Pulmonary artery endothelial cell (primary cell): ENCODE data around the gene SLC35F6. TPM values are rescaled to one million over a fixed set of nuclear protein-coding genes. Genes with fewer than 3 reads are reported as not detected.

Source experiments
- DNase-seq: peaks from one replicate; pipeline ENCODE4 v3.0.0-alpha.2; 2011; ENCODE audit warnings: low read depth, low spot score
- total RNA-seq: library from RNA; depleted of rRNA; stranded (reverse); fragments of >200 nt; gene quantifications from 2 replicates; pipeline ENCODE4 v1.2.3, GENCODE V29; 2014

Gene SLC35F6
- total RNA-seq: 21.9 and 33.6 TPM in 2 replicates

- no peak for DNase-seq
Observed at GRCh38 chr2:26764078-26764887, at the start of gene SLC35F6. Gene SLC35F6 (plus strand): TSS chr2:26764284. CDS start chr2:26764350, 66 bp downstream.

GRCh38 chr2:26715528-26716270, 48.4 kb upstream of the SLC35F6 start:
- DNase-seq: no peak

GRCh38 chr2:26716340-26716739, 47.7 kb upstream of the SLC35F6 start:
- no peak for DNase-seq

GRCh38 chr2:26716769-26717168, 47.3 kb upstream of the SLC35F6 start:
- DNase-seq: no peak

GRCh38 chr2:26717362-26717761, 46.7 kb upstream of the SLC35F6 start:
- no peak for DNase-seq

GRCh38 chr2:26718949-26719686, 45.0 kb upstream of the SLC35F6 start:
- no peak for DNase-seq

GRCh38 chr2:26720322-26721114, 43.6 kb upstream of the SLC35F6 start:
- DNase-seq: no peak

- DNase-seq: no peak
Observed at GRCh38 chr2:26721115-26722032, 42.7 kb upstream of the SLC35F6 start.

- DNase-seq: no peak
Observed at GRCh38 chr2:26722328-26722727, 41.8 kb upstream of the SLC35F6 start.

- no peak for DNase-seq
Observed at GRCh38 chr2:26722911-26723310, 41.2 kb upstream of the SLC35F6 start.

GRCh38 chr2:26723475-26723874, 40.6 kb upstream of the SLC35F6 start:
- DNase-seq: no peak

- no peak for DNase-seq
Observed at GRCh38 chr2:26723991-26724750, 39.9 kb upstream of the SLC35F6 start.

GRCh38 chr2:26724784-26725520, 39.1 kb upstream of the SLC35F6 start:
- no peak for DNase-seq

GRCh38 chr2:26725521-26725820, 38.6 kb upstream of the SLC35F6 start:
- no peak for DNase-seq

- DNase-seq: no peak
Observed at GRCh38 chr2:26726228-26726627, 37.9 kb upstream of the SLC35F6 start.

GRCh38 chr2:26727641-26728561, 36.2 kb upstream of the SLC35F6 start:
- DNase-seq: no peak

- DNase-seq: no peak
Observed at GRCh38 chr2:26729311-26729710, 34.8 kb upstream of the SLC35F6 start.
